K562 (cell line): ENCODE measurements around the gene PXDC1. TPM values are rescaled to one million over a fixed set of nuclear protein-coding genes. Genes with fewer than 3 reads are reported as not detected.

Experiments used
- ATAC-seq: fragments of 200-7000 bp; cut with Tn5 transposase; 3 replicates; pipeline ENCODE4 v1.9.1; 2020; ENCODE audit warnings: moderate library complexity
- BruUV-seq: library from RNA; stranded (reverse); fragments of 400-500 nt; replicated peaks from 2 replicates; lab custom pipeline; 2021; lab: Mats Ljungman, UMichigan
- CTCF ChIA-PET: fragments of 300-600 bp; formaldehyde crosslinking; extraction: SDS; loops from one replicate; lab custom pipeline; 2021; ENCODE audit warnings: low intra/inter-chr PET ratio; lab: Yijun Ruan, JAX
- POLR2A ChIA-PET: fragments of 300-600, 350-650 bp; sonication (Branson Sonifier 250); formaldehyde crosslinking; extraction: SDS; loops from one replicate; lab custom pipeline; 2021; ENCODE audit warnings: antibody characterized with exemption, inconsistent platforms; lab: Yijun Ruan, JAX
- DNase-seq, 4 experiments: peaks; one replicate each; pipeline versions ENCODE4 v3.0.0 to v3.0.0-alpha.2; 2011 to 2018; ENCODE audit warnings: low spot score in 3 of 4, mixed read lengths in 3 of 4; ENCODE audit errors: extremely low read depth in 1 of 4
- FAIRE-seq: peaks from 2 replicates; lab custom pipeline; 2011; peaks lifted over from hg19 to GRCh38; lab: Jason Lieb, UNC
- H2AFZ ChIP-seq: 2 replicates; pipeline ENCODE4 v1.6.0; 2011; ENCODE audit warnings: low read depth, low read length, control low read depth, inconsistent platforms
- H3K27ac ChIP-seq: fragments of 200-600 bp; 3 replicates; pipeline ENCODE4 v1.8.0; 2011; ENCODE audit warnings: low read depth, mild to moderate bottlenecking, control low read depth, inconsistent platforms, low read length, moderate library complexity, mixed read lengths; ENCODE audit errors: extremely low read depth
- H3K27me3 ChIP-seq, 2 experiments: fragments of 300-600 bp in 1 of 2; 2 replicates in 1 of 2; 3 replicates in 1 of 2; pipeline versions ENCODE4 v1.6.0 to v1.8.0; 2011; ENCODE audit warnings: inconsistent platforms in 2 of 2, low read length in 2 of 2, mild to moderate bottlenecking in 1 of 2, mixed read lengths in 1 of 2, moderate library complexity in 1 of 2; ENCODE audit not compliant: control insufficient read depth in 2 of 2, insufficient read depth in 2 of 2
- H3K36me3 ChIP-seq: fragments of 300-600 bp; 3 replicates; pipeline ENCODE4 v1.8.0; 2011; ENCODE audit warnings: mild to moderate bottlenecking, low read length, inconsistent platforms; ENCODE audit not compliant: control insufficient read depth, insufficient read depth
- H3K4me1 ChIP-seq, 2 experiments: fragments of 200-600 bp in 1 of 2; replicated peaks in 1 of 2; 2 replicates in 1 of 2; 3 replicates in 1 of 2; pipeline versions ENCODE4 v1.5.1 to v1.8.0; 2011; ENCODE audit warnings: inconsistent platforms in 2 of 2, low read length in 2 of 2, mild to moderate bottlenecking in 1 of 2, mixed read lengths in 1 of 2, moderate library complexity in 1 of 2; ENCODE audit not compliant: control insufficient read depth in 2 of 2, insufficient read depth in 2 of 2
- H3K4me2 ChIP-seq: 2 replicates; pipeline ENCODE4 v1.6.1; 2011; ENCODE audit warnings: low read length, control low read depth, inconsistent platforms, mixed read lengths; ENCODE audit not compliant: insufficient read depth
- H3K4me3 ChIP-seq: fragments of 200-600 bp; sonication (generic), shearing (Covaris generic); 2 replicates; pipeline ENCODE4 v1.5.1; 2016; ENCODE audit warnings: control low read depth, inconsistent platforms
- H3K79me2 ChIP-seq: fragments of 200-600 bp; 3 replicates; pipeline ENCODE4 v1.8.0; 2011; ENCODE audit warnings: low read length, inconsistent platforms; ENCODE audit not compliant: control insufficient read depth, insufficient read depth
- H3K9ac ChIP-seq, 2 experiments: 2 replicates each; pipeline versions ENCODE4 v1.6.0 to v1.6.1; 2011; ENCODE audit warnings: low read depth in 2 of 2, low read length in 2 of 2, control low read depth in 1 of 2, inconsistent platforms in 1 of 2, mild to moderate bottlenecking in 1 of 2, mixed read lengths in 1 of 2; ENCODE audit not compliant: insufficient read depth in 1 of 2
- H3K9me1 ChIP-seq: one replicate; pipeline ENCODE4 v1.6.0; 2011; ENCODE audit warnings: inconsistent platforms, mild to moderate bottlenecking, low read length, moderate library complexity; ENCODE audit not compliant: control insufficient read depth, insufficient read depth
- H3K9me3 ChIP-seq: replicated peaks from 2 replicates; pipeline ENCODE4 v1.5.1; 2011; ENCODE audit warnings: low read depth, low read length, inconsistent platforms; ENCODE audit not compliant: control insufficient read depth, insufficient read depth
- H4K20me1 ChIP-seq: replicated peaks from 2 replicates; pipeline ENCODE4 v1.6.1; 2011; ENCODE audit warnings: low read length, inconsistent platforms, mixed read lengths; ENCODE audit not compliant: control insufficient read depth, insufficient read depth
- ARID3B ChIP-seq: fragments of 250-450 bp; sonication (Bioruptor Pico); IDR thresholded peaks from 2 replicates; pipeline ENCODE4 v1.4.0; 2020; ENCODE audit warnings: borderline replicate concordance
- ELF2 ChIP-seq: fragments of 250-450 bp; sonication (Bioruptor Pico); IDR thresholded peaks from 2 replicates; pipeline ENCODE4 v1.5.0; 2021; ENCODE audit warnings: mild to moderate bottlenecking
- MCM5 ChIP-seq: fragments of 450-650 bp; IDR thresholded peaks from 2 replicates; pipeline ENCODE4 v1.6.1; 2016; ENCODE audit warnings: low read depth
- SPI1 ChIP-seq: IDR thresholded peaks from 2 replicates; pipeline ENCODE4 v1.6.1; 2011; ENCODE audit warnings: low read depth, low read length, control low read depth, borderline replicate concordance
- WHSC1 ChIP-seq: IDR thresholded peaks from one replicate; pipeline ENCODE4 v1.6.1; 2012; ENCODE audit warnings: low read length, control low read depth, inconsistent platforms
- WGBS: fragments of 100-300 bp; shearing (Covaris generic); methylation state at CpG from one replicate; pipeline ENCODE4 v1.1.6; 2016; ENCODE audit warnings: low coverage, mixed read lengths; ENCODE audit not compliant: insufficient coverage; ENCODE audit errors: missing lambda C conversion rate; 5-methylcytosine and 5-hydroxymethylcytosine counted together
- in situ Hi-C: fragments of 300-500 bp; cut with MboI; formaldehyde crosslinking; loops from 4 replicates; pipeline ENCODE4 v1.15.0; 2018; ENCODE audit warnings: inconsistent platforms, mixed read lengths
- intact Hi-C: fragments of 100-400 bp; cut with micrococcal nuclease; formaldehyde crosslinking; loops from 2 replicates; pipeline ENCODE4 v1.14.2; 2022
- polyA plus RNA-seq, 8 experiments: library from polyadenylated mRNA; depleted of rRNA in 4 of 8; stranded (reverse) in 5 of 8; unstranded in 3 of 8; fragments of >200 nt; fragmentation: Nextera tagmentation in 2 of 8; fragmentation: Illumina TruSeq in 1 of 8; extraction: Ambion mirVana in 2 of 8; extraction: Trizol in 1 of 8; gene quantifications; 2 replicates each; pipeline versions ENCODE4 v1.2.1 to v1.2.3, GENCODE V29; 2011 to 2014; ENCODE audit warnings: inconsistent platforms in 1 of 8, missing spikeins in 1 of 8
- total RNA-seq, 7 experiments: library from RNA; depleted of rRNA in 6 of 7; stranded (reverse); fragments of >200 nt in 6 of 7; fragmentation: Illumina TruSeq in 2 of 7; extraction: Trizol in 2 of 7; gene quantifications; 2 replicates each; pipeline versions ENCODE4 v1.2.1 to v1.2.3, GENCODE V29; 2011 to 2021; ENCODE audit warnings: low replicate concordance in 1 of 7

PXDC1 gene
- total and polyA plus RNA-seq, 9 of the 15 experiments (the other 6 are each of a cell fraction or from before 2014, with no cell fraction given): 0.09 to 0.33 (median 0.16) TPM; not detected in 5

GRCh38 chr6:3746119-3746691, 5.3 kb downstream of the PXDC1 start:
- TF ChIP-seq WHSC1 (no peak), ARID3B (no peak), ELF2 (CRISPR knock-in tag) (no peak), SPI1 (peak; percentile 16; the same call in 1 of the 2 replicates), MCM5 (no peak)
- TF ChIP-seq, all 486 proteins: peak for 1
- Histone ChIP-seq H3K9me1 (no peaks in the 10 kb centered on the region), H3K4me1 (peaks cover 8 to 13% of the 10 kb centered on the region in 2 experiments; a peak in 4 of 5 replicates), H3K27me3 (peaks cover 25 to 81% of the 10 kb centered on the region in 2 experiments; a peak in 4 of 5 replicates), H3K79me2 (no peaks in the 10 kb centered on the region), H3K36me3 (no peaks in the 10 kb centered on the region), H3K9ac (no peak overlapping the region), H3K9me3 (no peaks in the 10 kb centered on the region), H4K20me1 (peaks cover 5% of the 10 kb centered on the region), H2AFZ (no peak overlapping the region), H3K27ac (no peak overlapping the region), H3K4me3 (no peak overlapping the region), H3K4me2 (no peak overlapping the region)
- ChIA-PET POLR2A (interaction anchor here (0.6 kb wide), 1 partner anchor 954 kb away, joined by 3 read pairs; no protein-coding TSS in a partner anchor), CTCF (no interaction called here)
- in situ Hi-C loops: loop anchor here (5.0 to 10.0 kb wide), 3 partner anchors 186 to 429 kb away; no protein-coding TSS in a partner anchor
- WGBS: 9% methylated on average over 9 of the region's 11 CpGs
- no TSS peak for BruUV-seq
- FAIRE-seq (no peak), DNase-seq (no peak), ATAC-seq (no peak)
- intact Hi-C loops: loop anchor here (5.0 kb wide), 1 partner anchor 141 kb away; no protein-coding TSS in a partner anchor
